HG02588 (cell line): ENCODE data around the gene PIH1D1.

Experiments used
- ATAC-seq: cut with Tn5 transposase; IDR thresholded peaks from one replicate; pipeline ENCODE4 v1.9.1; 2021; ENCODE audit warnings: mild to moderate bottlenecking, moderate library complexity; ENCODE audit not compliant: unreplicated experiment

Gene PIH1D1

DNA sequence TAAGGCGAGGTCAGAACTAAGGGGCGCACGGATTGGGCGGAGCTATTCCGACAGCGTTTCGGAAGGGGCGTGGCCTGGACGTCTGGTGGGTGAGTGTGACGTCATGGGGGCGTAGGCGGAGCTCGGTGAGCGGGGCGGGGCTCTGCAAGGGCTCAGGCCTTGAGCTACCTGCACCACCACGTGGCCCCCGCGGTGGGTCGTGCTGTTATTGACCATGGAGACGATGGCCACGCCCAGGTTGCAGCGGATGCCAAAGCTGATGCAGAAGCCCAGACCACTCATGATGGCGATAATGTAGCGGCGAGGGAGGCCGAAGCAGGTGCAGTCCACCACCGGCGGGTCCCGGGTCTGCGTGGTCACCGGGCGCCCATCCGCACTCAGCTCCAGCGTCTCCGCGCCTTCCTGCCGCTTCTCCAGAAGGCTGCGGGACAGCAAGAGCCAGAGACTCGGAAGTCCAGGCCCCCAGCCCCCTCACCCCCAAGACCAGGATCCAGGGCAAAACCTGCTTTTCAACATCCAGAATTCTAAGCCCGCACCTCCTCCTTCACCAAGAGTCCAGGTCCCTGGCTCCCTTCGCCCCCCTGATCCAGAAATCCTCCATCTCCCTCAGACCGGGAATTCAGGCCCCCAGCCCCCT is 15.1 kb downstream of the PIH1D1 start:
- ATAC-seq: no peak

DNA sequence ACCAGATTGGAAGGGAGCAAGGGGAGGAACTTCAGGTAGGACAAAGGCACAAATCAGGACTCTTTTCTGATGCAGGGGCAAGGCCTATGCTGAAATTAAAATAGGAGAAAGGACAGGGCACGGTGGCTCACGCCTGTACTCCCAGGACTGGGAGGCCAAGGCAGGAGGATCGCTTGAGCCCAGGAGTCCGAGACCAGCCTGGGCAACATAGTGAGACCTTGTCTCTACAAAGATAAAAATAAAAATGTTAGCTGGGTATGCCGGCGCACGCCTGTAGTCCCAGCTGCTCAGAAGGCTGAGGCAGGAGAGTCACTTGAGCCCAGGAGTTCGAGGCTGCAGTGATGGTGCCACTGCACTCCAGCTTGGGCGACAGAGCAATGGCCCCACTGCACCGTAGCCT is 15.9 kb downstream of the PIH1D1 start:
- ATAC-seq: no peak

DNA sequence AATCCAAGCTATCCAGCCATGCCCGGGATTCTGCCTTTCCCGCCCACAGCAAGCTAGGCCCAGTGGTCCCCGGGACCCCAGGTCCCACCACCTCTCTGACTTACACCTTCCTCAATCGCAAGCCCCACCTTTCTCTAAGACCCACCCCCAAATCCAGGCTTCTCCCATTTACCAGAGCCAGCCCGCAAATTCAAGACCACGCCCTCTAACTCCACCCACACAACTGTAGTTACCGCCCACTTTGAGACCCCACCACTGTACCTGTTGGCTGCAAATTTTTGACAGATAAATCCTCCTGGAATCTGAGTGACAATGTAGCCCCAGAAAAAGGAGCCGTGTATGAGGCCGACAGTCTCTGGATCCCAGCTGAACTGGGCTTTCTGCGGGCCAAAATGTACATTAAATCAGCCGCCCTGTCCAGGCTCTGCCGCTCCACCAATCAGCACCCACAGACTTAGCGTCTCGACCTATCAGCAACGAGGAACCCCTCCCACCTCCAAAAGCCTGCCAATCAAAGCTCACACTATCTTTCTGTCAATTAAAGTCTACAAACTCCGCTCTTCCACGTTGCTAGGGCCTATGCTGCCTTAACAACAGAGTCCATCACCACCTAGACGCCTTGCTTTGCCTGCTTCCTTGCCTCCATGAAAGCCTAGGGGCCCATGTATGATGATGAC is 16.6 kb downstream of the PIH1D1 start:
- ATAC-seq: no peak

DNA sequence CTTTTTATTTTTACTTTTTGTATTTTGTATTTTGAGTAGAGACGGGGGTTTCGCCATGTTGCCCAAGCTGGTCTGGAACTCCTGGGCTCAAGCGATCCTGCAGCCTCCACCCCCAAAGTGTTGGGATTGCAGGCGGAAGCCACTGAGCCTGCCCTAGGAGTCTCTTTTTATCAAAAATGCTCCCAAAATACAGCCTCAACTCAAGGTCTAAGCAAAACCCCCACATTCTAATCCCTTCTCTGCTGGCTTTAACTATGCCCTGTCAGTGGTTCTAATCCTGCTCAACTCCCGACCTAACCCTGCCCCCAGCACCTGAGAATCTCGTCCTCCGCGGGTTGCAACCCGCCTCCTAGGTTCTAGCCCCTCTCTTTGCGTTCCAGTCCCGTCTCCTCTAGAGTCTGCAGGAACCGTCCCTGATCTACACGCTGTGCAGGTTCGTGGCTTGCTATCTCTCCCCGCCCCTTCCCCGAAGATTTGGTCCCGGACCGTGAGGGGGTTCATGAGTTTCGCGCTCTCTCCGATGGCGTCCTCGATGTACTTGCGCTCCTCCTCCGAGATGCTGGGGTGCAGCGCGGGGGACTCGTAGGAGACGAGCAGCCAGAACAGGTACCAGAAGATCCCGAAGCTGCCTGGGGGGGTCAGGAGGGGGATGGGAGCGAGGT is 18.2 kb downstream of the PIH1D1 start:
- no peak for ATAC-seq

DNA sequence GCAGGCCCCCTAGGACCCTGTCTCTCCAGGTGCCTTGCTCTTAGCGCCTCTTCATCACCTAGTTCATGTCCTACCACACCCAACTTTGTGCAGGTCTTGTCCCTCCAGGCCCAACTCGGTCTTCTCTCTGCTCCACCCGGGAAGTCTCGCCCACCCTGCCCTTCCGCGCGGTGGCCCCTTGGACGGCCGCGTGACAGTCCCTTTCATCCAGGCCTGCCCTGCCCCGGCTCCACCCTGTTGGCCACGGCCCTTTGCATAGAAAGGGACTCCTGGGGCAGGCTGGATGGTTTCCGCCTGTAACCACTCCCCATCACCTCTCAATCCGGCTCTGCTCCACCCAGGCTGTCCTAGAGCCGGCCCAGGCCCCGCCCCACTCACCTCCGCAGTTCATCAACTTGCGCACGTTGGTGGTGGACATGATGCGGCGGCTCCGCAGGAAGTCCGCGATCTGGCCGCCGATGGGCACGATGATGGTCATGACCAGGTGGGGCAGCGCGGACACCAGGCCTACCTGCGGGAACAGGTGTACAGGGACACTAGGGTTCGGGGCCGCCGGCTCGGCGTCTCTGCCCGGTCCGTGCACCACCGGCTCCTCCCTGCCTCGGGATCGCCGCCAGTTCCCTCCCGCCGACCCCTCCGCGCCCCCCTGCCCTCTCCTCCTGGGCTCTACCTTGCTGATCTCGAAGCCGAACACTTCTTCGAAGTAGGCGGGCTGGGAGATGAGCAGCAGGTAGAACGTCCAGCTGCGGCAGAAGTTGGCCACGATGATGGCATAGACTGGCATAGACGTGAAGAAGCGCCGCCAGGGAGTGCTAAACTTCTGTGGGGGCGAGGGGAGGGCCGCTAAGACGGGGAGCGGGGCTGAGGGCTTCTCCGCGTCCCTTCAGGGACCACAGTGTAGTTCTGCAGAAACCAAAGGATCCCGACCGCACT is 19.2 kb downstream of the PIH1D1 start:
- ATAC-seq: no peak

DNA sequence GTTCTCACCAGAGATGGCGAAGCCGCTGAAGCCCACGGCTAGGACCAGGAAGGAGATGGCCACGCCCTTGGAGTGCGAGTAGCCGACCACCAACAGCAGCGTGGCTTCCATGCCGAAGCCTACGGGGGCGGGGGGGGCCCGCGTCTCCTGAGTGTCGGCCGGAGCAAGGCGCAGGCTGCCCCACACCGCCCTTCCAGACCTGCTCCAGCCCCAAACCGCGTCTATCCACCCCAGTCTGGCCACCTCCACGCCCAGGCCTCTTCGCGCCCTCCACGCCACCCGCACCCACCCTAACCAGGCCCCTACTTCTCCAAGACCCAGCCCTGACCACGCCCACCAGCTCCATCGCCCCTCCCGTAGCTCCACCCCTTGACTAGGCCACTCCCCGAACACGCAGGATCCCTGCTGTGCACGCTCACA is 20.3 kb downstream of the PIH1D1 start:
- ATAC-seq: no peak

DNA sequence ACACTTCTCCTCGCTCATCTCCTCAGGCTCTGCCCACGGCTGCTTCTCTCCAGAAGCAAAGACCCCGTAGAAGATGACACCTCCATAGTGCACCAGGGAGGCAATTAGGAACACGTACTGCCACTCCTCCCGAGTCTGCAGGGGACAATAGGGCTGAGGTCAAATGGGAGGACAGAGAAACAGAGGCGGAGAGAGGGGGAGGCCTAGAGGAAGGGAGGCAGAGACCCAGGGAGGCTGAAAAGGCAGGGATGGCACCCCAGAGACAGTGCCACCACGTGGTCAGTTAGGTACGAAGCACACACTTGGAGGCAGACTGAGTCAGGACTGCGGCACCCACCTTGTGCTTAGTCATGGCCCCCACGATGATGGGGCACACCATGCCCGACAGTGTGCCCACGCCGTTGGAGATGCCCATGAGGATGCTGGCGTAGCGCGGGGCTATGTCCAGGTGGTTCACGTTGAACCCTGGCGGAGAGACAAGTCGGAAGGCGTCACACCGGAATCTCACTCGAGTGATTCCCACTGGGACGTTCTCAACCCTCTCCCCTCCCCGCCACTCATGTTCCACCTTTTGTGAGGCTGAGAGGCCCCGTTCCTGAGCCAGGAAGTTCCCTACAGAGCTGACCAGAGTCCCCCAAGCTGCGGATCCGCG is 20.8 kb downstream of the PIH1D1 start:
- ATAC-seq: no peak

DNA sequence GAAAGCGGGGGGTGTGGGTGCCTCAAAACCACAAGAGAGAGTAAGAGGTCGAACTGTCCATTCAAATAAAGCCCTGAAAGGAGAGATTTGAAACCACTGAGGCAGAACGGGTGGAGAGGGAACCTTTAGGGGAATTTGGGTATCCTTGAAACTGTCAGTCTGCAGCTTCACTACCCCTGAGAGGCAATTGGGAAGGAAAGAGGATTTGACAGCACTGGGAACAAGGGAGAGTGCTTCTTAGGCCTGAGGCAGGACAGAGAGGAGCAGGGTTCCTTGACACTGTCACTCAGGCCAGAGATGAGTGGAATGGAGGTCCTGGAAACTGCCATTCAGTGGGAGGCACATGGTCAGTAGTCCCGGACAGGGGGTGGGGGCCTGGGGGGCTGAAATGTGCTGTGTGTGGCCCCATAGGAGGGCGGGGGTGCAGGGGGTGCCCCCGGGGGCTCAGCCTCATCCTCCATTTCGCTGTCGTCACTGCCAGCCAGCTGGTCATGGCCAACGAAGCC is 21.4 kb downstream of the PIH1D1 start:
- no peak for ATAC-seq

DNA sequence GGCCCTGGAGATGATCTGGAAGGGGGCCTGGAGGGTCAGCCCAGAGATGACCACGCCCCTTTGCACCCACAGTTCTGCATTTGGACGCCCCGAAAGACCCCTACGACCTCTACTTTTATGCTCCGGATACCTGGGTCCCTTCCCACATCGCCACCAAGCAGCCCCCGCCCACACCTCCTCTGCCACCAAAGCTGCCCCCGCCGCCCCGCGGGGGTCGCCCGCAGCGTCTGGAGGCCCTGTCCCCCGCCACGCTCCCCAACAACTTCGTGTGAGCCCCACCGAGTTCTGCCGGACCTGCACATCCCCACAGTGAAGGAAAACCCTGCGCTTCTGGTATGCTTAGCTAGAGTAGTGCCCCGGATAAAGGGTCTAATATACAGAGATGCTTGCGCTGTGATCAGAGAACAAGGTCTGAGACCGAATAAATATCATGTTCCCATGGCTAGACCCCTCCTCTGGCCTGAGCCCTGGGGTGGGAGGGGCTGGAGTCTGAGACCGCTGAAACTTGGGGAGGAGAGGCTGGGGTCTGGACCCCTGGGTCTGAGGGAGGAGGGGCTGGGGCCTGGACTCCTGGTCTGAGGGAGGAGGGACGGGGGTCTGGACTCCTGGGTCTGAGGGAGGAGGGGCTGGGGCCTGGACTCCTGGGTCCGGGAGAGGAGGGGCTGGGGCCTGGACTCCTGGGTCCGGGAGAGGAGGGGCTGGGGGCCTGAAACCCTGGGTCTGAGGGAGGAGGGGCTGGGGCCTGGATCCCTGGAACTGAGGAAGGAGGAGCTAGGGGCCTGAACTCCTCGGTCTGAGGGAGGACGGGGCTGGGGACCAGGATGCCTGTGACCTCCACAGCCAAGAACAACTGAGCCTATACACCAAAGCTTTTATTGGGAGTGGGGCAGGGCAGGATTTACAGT is 22.8 kb downstream of the PIH1D1 start:
- no peak for ATAC-seq

DNA sequence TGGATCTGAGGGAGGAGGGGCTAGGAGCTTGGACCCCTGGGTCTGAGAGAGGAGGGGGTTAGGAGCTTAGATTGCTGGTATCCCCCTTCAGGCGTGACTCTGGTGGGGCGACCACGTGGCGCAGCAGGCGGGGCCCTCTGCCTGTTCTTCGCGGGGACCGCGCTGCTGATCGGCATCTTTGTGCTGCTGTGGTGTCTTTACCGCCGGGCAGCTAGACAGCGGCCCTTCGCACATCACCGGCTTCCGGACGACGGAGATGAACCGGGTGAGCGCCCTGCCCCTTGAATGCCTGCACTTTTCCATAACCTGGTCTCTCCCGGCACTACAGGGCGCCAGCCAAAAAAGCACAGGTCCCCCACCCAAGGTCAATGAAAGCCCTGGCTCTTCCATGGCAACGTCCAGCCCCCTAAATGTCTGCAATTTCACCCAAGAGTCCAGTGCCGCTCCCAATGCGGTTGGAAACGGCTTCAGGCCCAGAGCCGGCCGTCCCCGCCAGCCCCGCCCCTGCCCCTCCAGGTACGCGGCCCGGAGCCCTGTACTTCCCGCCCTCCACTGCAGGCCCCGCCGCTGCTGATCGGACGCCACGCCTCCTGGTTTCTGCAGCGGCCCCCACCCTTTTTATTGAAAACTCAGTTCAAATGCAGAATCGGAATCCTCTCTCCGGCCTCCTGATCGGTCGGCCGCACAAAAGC is 23.6 kb downstream of the PIH1D1 start:
- ATAC-seq: no peak

DNA sequence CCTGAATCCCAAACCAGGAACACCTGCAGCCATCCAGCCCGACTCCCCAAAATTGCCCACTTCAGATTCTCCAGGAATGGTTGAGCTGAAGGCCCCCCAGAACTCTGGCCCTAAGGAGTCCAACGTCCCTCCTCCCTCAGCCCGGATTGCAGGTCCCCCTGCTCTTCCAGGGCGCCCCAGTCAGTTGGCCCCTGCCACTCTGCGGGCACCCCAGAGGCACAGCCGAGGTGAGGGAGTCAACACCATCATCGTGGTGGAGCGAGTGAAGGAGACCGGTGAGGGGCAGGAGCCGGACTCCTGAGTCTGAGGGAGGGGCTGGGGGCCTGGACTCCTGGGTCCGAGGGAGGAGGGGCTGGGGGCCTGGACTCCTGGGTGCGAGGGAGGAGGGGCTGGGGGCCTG is 24.3 kb downstream of the PIH1D1 start:
- no peak for ATAC-seq

DNA sequence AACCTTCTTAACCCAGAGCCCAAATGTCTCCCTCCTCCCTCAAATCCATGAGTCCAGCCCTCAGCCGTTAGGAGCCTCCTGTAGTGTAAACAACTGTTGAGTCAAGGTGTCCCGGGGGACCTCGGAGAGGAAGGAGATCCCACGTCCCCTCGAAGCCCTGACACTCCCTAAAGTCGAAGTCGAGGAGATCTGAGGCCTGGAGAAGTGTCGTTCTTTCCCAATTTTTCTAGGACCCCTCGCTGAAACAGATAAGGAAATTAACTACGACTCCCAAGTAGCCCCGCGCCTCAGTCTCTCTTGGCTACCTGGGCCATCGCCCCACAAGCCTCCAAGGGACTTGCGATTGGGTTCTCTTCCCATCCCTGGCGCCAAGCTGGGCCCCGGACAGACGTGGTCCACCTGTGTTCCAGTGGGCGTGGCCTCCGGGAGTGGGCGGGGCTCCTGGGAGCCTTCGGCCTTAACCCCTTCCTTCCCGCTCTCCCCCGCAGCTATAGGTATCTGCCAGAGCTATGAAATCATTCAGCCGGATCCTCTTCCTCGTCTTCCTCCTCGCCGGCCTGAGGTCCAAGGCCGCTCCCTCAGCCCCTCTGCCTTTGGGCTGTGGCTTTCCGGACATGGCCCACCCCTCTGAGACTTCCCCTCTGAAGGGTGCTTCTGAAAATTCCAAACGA is 25.6 kb downstream of the PIH1D1 start:
- no peak for ATAC-seq

DNA sequence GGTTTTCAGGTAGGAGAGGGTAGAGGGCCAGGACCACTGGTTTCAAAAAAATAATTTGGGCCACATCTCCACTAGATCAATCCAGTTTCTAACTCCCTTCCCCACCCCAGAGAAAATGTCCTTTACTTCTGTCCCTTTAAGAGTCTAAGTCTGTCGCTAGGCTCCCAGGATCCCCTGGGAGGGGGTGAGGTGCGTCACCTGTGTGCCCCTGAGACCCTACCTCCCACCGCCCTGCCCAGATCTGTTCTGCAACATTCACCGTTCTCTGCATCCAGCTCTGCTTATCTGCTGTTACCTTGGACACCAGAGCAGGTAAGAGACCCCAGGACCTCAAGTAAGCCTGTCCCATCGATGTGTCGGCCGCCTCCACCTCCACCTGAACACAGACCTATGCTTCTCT is 26.4 kb downstream of the PIH1D1 start, which contains the start of gene GFY:
Gene GFY, plus strand, starts transcription at position 211 of the 400 bp plus-strand sequence. CDS start 1,043 bp downstream, outside the sequence.
- ATAC-seq: no peak

DNA sequence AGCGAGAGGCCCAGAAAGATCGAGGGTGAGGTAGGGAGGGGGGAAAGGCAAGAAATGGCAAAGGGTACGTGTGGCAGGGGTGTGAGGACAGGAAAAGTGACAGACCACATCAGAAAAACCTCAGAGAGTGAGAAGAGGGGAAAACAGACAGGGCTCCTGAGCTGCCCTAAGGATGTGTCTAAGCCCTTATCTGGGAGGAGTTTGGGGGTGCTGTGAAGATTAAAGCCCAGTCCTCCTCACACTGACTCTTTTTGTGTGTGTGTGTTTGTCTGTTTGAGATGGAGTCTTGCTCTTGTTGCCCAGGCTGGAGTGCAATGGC is 27.7 kb downstream of the PIH1D1 start:
- ATAC-seq: no peak

DNA sequence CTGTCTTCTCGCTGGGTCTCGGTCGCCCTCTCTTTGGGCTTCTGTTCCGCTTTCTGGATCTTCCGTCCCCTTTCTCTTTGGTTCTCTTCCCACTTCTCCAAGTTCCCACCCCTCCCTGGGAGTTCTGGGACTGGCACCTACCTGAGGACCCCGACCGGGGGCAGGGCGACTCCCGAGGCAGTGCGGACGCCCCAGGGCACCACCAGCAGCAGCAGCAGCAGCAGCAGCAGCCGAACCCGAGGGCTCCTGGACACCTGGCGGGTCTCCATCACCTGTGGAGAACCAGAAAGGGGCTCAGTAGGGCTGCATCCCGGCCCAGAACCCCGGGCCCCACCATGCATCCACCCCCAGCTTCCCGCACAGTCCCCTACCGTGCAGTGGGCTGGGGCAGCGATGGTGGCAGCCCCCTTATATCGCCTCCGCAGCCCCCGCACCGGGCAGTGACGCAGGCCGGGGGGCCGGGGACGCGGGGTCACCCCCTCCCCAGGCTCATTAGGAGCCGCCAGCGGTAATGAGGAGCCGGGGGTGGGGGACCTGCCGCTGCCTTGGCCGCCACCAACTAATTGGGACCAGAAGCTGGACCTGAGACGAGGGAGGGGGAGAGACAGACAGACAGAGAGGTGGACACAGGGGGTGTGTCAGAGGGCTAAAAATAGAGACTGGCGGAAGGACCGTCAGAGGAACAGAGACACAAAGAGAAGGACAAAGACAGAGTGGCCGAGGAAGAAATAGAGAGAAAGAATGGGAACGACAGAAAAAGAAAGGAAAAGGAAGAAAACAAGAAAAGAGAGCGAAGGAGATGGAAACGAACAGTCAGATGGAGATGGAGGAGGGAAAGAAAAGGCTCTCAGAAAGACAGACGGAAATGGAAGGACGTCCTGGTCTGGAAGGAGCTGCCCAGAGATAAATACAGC is 28.3 kb downstream of the PIH1D1 start, which contains the start of gene PTH2:
Gene PTH2, minus strand, starts transcription at position 371 of the 914 bp plus-strand sequence. Its CDS starts 102 bp downstream, at position 269.
- no peak for ATAC-seq

DNA sequence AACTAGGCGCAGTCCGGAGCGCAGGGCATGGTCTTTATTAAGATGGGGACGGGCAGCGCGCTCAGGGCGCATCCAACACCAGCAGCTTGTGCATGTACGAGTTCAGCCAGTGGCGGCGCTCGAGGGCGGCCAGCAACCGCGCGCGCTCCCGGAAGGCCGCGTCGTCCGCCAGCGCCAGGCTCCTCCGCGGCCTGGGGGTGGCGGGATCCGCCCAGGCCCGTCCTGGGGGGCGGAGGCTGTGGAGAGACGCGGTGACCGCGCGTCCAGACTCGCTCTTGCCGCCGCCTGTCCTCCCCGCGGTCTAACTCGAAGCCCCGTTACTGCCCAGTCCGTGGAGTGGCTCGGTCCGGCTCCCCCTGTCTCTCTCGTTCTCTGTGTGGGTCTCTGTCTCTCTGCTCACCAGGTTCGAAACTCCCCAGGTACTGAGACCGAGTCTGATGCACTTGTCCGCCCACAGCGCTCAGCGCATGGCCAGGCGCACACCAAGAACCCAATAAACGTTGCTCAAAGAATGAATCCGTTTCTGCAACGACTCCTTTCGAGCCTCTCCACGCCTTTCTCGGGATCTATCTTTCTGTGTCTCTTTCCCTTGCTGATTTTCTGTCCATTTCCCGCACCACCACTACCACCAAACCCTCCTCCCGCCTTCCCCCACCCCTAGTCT is 29.1 kb downstream of the PIH1D1 start:
- ATAC-seq: no peak

DNA sequence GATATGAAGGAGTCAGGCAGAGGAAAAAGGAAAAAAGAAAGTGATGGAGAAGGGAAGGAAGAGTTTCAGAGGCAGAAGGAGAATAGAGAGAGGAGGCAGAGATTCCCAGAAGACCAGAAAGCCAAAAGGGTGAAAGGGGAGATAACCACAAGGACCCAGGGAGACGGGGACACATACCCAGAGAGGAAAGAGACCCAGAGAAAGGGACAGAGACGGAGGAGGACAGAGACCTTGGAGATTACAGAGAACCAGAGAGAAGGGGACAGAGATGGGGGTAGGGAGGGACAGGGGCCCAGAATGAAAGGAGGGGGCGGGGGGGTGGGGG is 29.8 kb downstream of the PIH1D1 start:
- ATAC-seq: no peak
